Suprapubic skin (tissue), 4 donors: ENCODE results near the gene SLC25A14.

Source experiments
- CTCF ChIP-seq, 2 donors: fragments of 200-600 bp in 1 of 2; fragments of 450-650 bp in 1 of 2; sonication (generic) in 1 of 2; IDR thresholded peaks; one replicate each; pipeline ENCODE4 v1.5.1; 2016 to 2019; ENCODE audit warnings: antibody characterized with exemption in 2 of 2, mild to moderate bottlenecking in 1 of 2, moderate library complexity in 1 of 2
- EP300 ChIP-seq: sonication (generic); formaldehyde crosslinking; IDR thresholded peaks from one replicate; pipeline ENCODE4 v1.6.1; 2017; ENCODE audit warnings: antibody characterized with exemption
- POLR2A ChIP-seq, 2 donors: fragments of 450-650 bp; IDR thresholded peaks; one replicate each; pipeline ENCODE4 v1.6.1; 2017; ENCODE audit warnings: antibody characterized with exemption in 2 of 2, mild to moderate bottlenecking in 2 of 2, moderate library complexity in 2 of 2
- POLR2AphosphoS5 ChIP-seq, 3 donors: sonication (generic); formaldehyde crosslinking; IDR thresholded peaks; one replicate each; pipeline ENCODE4 v1.6.1; 2017; ENCODE audit warnings: antibody characterized with exemption in 3 of 3

- TF ChIP-seq CTCF (IDR thresholded peaks at IDR 0.05) (no peak), POLR2A (IDR thresholded peaks at IDR 0.05) (no peak), POLR2AphosphoS5 (IDR thresholded peaks at IDR 0.05) (no peak), EP300 (no peak)
Observed at GRCh38 chrX:130351567-130351966, 11.8 kb downstream of the SLC25A14 start.
